ENCODE results near the gene AKT1.
"Not testable (repeated sequence)": the region's sequence is repeated elsewhere in the genome, so short reads cannot be mapped to it uniquely, and the experiment has no call there.

The AKT1 gene

DNA sequence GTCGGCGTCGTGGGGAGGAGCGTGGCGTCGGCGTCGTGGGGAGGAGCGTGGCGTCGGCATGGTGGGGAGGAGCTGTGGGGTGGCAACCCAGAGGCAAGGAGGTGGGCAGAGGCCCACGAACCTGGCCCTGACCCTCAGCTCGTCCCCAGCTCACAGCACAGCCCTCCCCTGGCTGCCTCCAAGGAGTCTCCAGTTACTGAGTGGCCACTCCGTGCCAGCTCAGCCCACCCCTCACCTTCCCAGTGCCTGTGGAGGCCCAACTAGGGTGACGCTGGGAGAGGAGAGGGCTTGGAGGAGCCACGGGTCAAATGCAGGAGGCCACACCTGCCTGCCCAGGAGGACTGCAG, 65.7 kb downstream of the AKT1 start:
- no peaks in the 10 kb centered on the region for H3K9me3 ChIP-seq (replicated peaks; ENCODE audit: insufficient read depth, low read length)
- H3K4me3 ChIP-seq (ENCODE audit: low read length): no peak overlapping the region
- H3F3A ChIP-seq (ENCODE audit: insufficient read depth, low read length): no peaks in the 10 kb centered on the region
- H2AFZ ChIP-seq (ENCODE audit: low read length): no peak overlapping the region
- H4K20me1 ChIP-seq (ENCODE audit: insufficient read depth, low read length): no peaks in the 10 kb centered on the region
- H3K79me2 ChIP-seq (ENCODE audit: low read length): no peaks in the 10 kb centered on the region
- H3K9ac ChIP-seq (ENCODE audit: low read length): no peak overlapping the region
- no peak overlapping the region for H3K27ac ChIP-seq (ENCODE audit: low read length)
- no peak for DNase-seq
- TF ChIP-seq EZH2phosphoT487 (IDR thresholded peaks at IDR 0.05; ENCODE audit: low read length): no peak
- TF ChIP-seq, protein P1, sequence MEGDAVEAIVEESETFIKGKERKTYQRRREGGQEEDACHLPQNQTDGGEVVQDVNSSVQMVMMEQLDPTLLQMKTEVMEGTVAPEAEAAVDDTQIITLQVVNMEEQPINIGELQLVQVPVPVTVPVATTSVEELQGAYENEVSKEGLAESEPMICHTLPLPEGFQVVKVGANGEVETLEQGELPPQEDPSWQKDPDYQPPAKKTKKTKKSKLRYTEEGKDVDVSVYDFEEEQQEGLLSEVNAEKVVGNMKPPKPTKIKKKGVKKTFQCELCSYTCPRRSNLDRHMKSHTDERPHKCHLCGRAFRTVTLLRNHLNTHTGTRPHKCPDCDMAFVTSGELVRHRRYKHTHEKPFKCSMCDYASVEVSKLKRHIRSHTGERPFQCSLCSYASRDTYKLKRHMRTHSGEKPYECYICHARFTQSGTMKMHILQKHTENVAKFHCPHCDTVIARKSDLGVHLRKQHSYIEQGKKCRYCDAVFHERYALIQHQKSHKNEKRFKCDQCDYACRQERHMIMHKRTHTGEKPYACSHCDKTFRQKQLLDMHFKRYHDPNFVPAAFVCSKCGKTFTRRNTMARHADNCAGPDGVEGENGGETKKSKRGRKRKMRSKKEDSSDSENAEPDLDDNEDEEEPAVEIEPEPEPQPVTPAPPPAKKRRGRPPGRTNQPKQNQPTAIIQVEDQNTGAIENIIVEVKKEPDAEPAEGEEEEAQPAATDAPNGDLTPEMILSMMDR (IDR thresholded peaks at IDR 0.05; ENCODE audit: low read length): no peak
- no peak for TF ChIP-seq EZH2 (optimal IDR thresholded peaks at IDR 0.05; ENCODE audit: low read depth, low read length)
- peaks cover 28% of the 10 kb centered on the region for H3K27me3 ChIP-seq (replicated peaks; ENCODE audit: insufficient read depth, low read length)
- H3K36me3 ChIP-seq (replicated peaks; ENCODE audit: insufficient read depth, low read length): no peaks in the 10 kb centered on the region
- H3K4me2 ChIP-seq (ENCODE audit: low read depth, low read length): no peak overlapping the region
- H3K9me2 ChIP-seq (replicated peaks; ENCODE audit: insufficient read depth, low read length): no peaks in the 10 kb centered on the region
- H3K4me1 ChIP-seq (ENCODE audit: low read length): no peaks in the 10 kb centered on the region

DNA sequence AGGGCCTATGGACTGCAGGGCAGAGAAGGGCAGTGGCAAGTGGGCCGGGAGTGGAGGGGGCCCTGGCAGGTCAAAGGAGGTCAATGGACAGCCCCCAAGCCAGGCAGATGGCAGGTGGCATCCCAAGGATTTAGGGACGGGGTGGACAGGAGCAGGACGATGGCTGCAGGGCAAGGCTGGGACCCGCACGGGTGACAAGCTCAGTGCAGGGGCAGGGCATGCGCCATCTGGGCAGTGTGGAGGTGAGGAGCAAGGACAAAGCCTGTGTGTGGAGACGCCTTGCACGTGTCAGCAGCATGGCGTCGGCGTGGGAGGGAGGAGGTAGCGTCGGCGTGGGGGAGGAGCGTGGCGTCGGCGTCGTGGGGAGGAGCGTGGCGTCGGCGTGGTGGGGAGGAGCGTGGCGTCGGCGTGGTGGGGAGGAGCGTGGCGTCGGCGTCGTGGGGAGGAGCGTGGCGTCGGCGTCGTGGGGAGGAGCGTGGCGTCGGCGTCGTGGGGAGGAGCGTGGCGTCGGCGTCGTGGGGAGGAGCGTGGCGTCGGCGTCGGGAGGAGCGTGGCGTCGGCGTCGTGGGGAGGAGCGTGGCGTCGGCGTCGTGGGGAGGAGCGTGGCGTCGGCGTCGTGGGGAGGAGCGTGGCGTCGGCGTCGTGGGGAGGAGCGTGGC, 66.2 kb downstream of the AKT1 start:
- not testable (repeated sequence) for H3K4me2 ChIP-seq (ENCODE audit: low read depth, low read length); DNase-seq; H3K4me1 ChIP-seq (ENCODE audit: low read length)

DNA sequence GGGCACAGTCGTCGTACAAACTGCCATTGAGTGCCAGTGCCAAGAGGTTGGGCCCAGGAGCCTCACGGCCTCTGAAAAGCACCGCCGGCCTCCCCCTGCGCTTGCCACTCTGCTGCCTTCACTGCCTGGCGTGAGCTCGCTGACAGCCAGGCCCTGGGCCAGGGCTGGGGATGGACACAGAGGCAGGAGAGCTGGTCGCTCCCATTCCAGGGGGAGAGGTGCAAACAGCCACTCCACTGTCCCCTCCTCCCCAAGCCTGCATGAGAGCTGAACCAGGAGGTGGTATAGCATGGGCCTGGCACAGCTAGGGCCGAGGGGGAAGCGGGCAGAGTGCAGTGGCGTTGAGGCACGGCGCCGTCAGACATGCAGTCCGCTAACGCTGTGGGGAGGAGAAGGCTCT, 66.9 kb downstream of the AKT1 start:
- no peaks in the 10 kb centered on the region for H3K79me2 ChIP-seq (ENCODE audit: low read length)
- H3K27me3 ChIP-seq (replicated peaks; ENCODE audit: insufficient read depth, low read length): peaks cover 32% of the 10 kb centered on the region
- H3K4me2 ChIP-seq (ENCODE audit: low read depth, low read length): no peak overlapping the region
- H2AFZ ChIP-seq (ENCODE audit: low read length): no peak overlapping the region
- H3K36me3 ChIP-seq (replicated peaks; ENCODE audit: insufficient read depth, low read length): no peaks in the 10 kb centered on the region
- no peak overlapping the region for H3K9ac ChIP-seq (ENCODE audit: low read length)
- no peak for DNase-seq
- H3K4me3 ChIP-seq (ENCODE audit: low read length): no peak overlapping the region
- H3K27ac ChIP-seq (ENCODE audit: low read length): no peak overlapping the region
- TF ChIP-seq, protein P1 (IDR thresholded peaks at IDR 0.05; ENCODE audit: low read length): no peak
- TF ChIP-seq EZH2phosphoT487 (IDR thresholded peaks at IDR 0.05; ENCODE audit: low read length) (no peak), EZH2 (optimal IDR thresholded peaks at IDR 0.05; ENCODE audit: low read depth, low read length) (no peak)
- H3K9me2 ChIP-seq (replicated peaks; ENCODE audit: insufficient read depth, low read length): no peaks in the 10 kb centered on the region
- H3K9me3 ChIP-seq (replicated peaks; ENCODE audit: insufficient read depth, low read length): no peaks in the 10 kb centered on the region
- H4K20me1 ChIP-seq (ENCODE audit: insufficient read depth, low read length): no peaks in the 10 kb centered on the region
- H3F3A ChIP-seq (ENCODE audit: insufficient read depth, low read length): no peaks in the 10 kb centered on the region
- no peaks in the 10 kb centered on the region for H3K4me1 ChIP-seq (ENCODE audit: low read length)

More for the DNA sequence above, 66.2 kb downstream of the AKT1 start:
- H3K27me3 ChIP-seq (replicated peaks; ENCODE audit: insufficient read depth, low read length): peaks cover 32% of the 10 kb centered on the region
- H3F3A ChIP-seq (ENCODE audit: insufficient read depth, low read length); H2AFZ ChIP-seq (ENCODE audit: low read length); H4K20me1 ChIP-seq (ENCODE audit: insufficient read depth, low read length); H3K9ac ChIP-seq (ENCODE audit: low read length); H3K27ac ChIP-seq (ENCODE audit: low read length); H3K9me2 ChIP-seq (replicated peaks; ENCODE audit: insufficient read depth, low read length); H3K4me3 ChIP-seq (ENCODE audit: low read length); H3K79me2 ChIP-seq (ENCODE audit: low read length); H3K36me3 ChIP-seq (replicated peaks; ENCODE audit: insufficient read depth, low read length); H3K9me3 ChIP-seq (replicated peaks; ENCODE audit: insufficient read depth, low read length): not testable (repeated sequence)

DNA sequence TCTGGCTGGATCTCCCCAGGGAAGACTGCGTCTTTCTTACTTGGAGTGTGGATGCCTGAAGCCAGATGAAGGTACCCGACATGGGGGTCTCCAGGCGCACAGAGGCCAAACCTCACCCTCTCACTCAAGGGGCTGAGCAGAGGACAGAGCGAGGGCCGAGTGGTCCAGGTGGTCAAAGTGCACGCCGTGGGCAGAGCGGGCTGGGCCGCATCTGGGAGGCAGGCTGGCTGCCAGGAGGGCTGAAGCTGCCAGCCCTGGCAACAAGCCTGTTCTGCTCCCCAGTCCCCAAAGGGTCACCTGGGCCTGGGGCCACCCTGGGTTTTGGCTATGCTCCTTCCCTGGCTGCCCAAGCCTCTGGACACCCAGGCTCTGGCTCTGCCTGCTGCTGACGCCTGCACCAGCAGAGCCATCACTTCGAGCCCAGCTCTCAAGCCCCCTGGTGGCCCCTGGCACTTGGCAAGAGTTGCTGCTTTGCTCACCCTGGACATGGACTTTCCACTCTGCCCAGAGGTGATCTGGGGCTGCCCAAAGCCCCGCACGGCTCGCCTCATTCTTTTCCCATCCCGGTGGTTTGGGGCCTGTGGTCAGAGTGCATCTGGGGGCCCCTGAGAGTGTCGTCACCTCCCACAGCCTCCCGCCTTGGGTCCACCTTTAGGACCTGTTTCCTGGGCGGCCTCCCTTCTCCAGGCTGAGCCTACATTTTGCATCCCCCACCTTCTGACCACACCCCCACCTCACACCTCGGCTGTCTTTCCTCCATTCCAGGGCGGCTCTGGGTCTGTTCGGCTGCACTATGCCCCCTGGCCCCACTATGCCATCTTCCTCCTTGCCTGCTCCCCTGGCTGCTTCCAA, 68.7 kb downstream of the AKT1 start:
- Histone ChIP-seq H2AFZ (ENCODE audit: low read length) (no peak overlapping the region), H3F3A (ENCODE audit: insufficient read depth, low read length) (no peaks in the 10 kb centered on the region), H3K4me1 (ENCODE audit: low read length) (peaks cover 7% of the 10 kb centered on the region; the same call in 1 of the 2 replicates), H4K20me1 (ENCODE audit: insufficient read depth, low read length) (no peaks in the 10 kb centered on the region), H3K9ac (ENCODE audit: low read length) (no peak overlapping the region), H3K79me2 (ENCODE audit: low read length) (no peaks in the 10 kb centered on the region), H3K27ac (ENCODE audit: low read length) (no peak overlapping the region), H3K36me3 (replicated peaks; ENCODE audit: insufficient read depth, low read length) (no peaks in the 10 kb centered on the region), H3K4me3 (ENCODE audit: low read length) (no peak overlapping the region), H3K27me3 (replicated peaks; ENCODE audit: insufficient read depth, low read length) (peaks cover 32% of the 10 kb centered on the region), H3K9me2 (replicated peaks; ENCODE audit: insufficient read depth, low read length) (no peaks in the 10 kb centered on the region), H3K9me3 (replicated peaks; ENCODE audit: insufficient read depth, low read length) (no peaks in the 10 kb centered on the region), H3K4me2 (ENCODE audit: low read depth, low read length) (no peak overlapping the region)
- no peak for DNase-seq
- TF ChIP-seq EZH2phosphoT487 (IDR thresholded peaks at IDR 0.05; ENCODE audit: low read length) (no peak), EZH2 (optimal IDR thresholded peaks at IDR 0.05; ENCODE audit: low read depth, low read length) (no peak)
- TF ChIP-seq, protein P1 (IDR thresholded peaks at IDR 0.05; ENCODE audit: low read length): no peak
